Fibroblast of skin of abdomen (primary cell): Measurements from ENCODE around the gene TRAP1. TPM values are rescaled to one million over a fixed set of nuclear protein-coding genes. Genes with fewer than 3 reads are reported as not detected.
A peak's percentile ranks its signal among the peaks of the same experiment; 100 is the strongest.

Source experiments
- DNase-seq: peaks from one replicate; pipeline ENCODE4 v3.0.0-alpha.2; 2013
- polyA plus RNA-seq, 2 experiments: library from polyadenylated mRNA; unstranded; fragments of 120-200 nt; gene quantifications; one replicate each; pipeline ENCODE4 v1.2.1, GENCODE V29; 2013; ENCODE audit not compliant: insufficient read length in 2 of 2

The TRAP1 gene
- 75.7 TPM for polyA plus RNA-seq (2013, experiment 1 of 2; ENCODE audit: insufficient read length)
- polyA plus RNA-seq (2013, experiment 2 of 2; ENCODE audit: insufficient read length) = 76.0 TPM

DNA sequence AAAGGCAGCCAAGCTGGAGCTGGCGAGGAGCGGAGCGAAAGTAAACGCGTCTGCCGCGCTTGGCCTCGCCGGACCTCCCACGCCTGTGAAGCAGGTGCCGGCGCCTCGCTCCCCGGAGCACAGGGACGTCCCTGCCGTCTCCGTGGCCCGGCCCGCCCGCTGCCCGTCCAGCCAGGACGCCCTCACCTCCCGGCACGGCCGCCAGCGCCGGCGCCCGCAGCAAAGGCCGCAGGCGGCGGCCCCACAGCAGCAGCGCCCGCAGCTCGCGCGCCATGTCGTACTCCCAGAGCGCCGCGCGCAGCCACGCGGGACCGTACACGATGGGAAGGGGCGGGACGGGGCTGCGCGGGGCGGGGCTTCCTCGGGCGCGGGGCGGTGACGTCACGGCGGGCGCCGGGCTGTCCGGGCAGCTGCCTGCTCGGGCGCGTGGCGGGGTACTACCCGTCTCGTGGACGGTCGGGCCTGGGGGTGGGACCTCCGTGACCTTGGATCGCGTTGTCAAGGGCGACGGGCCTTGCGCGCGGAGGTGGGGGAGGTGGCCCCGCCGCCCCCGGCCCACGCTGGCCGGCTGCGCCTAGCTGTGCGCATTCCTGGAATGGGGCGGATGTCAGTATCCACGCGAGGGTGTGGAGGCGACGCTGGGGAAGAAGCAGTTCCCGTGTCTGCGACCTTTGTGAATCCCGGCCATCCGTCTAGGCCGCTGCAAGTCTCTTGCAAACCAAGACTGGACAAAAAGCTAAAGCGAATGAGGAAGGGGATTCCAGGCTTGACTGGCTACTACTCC is at the start of gene TRAP1:
Gene TRAP1, minus strand, starts transcription at position 290 of the 784 bp plus-strand sequence. Its CDS starts 16 bp downstream, at position 274.
- peak; percentile 83 for DNase-seq

DNA sequence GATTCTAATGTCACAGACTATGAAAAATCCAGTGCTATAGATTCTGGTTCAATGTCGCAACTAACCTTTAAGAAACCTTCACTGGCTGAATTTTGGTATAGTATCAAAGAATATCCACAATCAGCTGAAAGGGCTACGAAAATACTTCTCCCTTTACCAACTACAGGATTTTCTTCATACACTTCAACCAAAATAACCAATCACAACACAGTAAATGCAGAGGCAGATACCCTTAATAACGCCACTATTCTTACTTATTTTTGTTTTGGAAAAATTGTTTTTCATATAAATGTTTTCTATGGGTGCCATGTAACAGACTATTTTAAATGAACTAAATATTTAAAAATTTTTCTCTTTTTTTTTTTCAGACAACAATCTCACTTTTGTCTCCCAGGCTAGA is 48.9 kb upstream of the TRAP1 start:
- no peak for DNase-seq

DNA sequence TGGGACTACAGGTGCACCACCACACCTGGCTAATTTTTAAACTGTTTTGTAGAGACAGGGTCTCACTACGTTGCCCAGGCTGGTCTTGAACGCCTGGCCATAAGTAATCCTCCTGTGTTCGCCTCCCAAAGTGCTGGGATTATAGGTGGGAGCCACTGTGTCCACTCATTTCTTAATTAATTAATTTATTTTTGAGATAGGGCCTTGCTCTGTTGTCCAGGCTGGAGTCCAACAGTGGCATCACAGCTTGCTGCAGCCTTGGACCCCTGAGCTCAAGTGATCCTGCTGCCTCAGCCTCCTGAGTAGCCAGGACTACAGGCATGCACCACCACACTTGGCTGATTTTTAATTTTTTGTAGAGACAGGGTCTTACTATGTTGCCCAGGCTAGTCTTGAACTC is 47.1 kb upstream of the TRAP1 start:
- no peak for DNase-seq

DNA sequence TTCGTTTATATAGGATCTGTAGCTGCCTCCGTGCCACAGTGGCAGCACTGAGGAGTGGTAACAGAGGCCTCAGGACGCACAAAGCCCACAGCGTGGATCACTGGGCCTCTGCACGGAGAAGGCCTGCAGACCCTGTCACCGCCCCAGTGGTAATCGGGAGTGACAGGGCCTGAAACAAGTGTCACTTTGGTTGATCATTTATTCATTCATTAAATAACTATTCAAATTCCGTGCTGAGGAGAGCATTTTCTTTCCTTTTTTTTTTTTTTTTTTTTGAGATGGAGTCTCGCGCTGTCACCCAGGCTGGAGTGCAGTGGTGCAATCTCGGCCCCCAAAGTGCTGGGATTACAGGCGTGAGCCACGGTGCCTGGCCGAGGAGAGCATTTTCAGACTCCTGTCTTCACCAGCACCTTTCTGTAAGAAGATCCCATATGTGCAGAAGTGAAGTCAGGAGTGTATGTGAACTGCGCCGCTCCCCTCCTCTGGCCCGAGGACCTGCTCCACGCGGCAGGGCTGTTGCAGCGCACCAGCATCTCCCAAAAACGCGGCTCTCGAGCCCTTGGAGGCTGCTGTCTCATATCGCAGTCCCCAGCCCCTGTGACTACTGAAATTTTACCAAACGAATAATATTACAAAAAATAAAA is 44.9 kb upstream of the TRAP1 start:
- DNase-seq = no peak

GRCh38 chr16:3761375-3762106 is 44.2 kb upstream of the TRAP1 start:
- no peak for DNase-seq

- no peak for DNase-seq
Measured at GRCh38 chr16:3760518-3760917, 43.2 kb upstream of the TRAP1 start.

- no peak for DNase-seq
Measured at GRCh38 chr16:3759736-3760135, 42.4 kb upstream of the TRAP1 start.

DNA sequence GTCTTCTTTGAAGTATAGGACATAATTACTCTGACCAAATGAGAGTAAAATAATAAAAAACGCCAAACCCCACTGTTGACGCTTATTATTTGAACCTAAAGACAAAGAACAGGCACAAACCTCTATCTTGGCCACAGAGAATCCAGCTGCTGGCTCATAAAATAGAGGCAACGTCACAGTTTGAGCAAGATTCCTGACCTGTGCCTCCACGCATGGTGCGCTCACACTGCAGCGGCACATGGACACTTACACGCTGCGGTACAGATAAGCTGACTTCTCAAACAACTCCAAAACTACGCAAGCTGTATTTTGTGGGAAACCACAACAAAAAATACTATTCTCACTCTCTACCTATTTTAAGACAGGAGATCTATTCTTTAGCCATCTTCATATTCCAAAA is 38.8 kb upstream of the TRAP1 start:
- DNase-seq = no peak

GRCh38 chr16:3755249-3755648 is 37.9 kb upstream of the TRAP1 start:
- DNase-seq = no peak

DNA sequence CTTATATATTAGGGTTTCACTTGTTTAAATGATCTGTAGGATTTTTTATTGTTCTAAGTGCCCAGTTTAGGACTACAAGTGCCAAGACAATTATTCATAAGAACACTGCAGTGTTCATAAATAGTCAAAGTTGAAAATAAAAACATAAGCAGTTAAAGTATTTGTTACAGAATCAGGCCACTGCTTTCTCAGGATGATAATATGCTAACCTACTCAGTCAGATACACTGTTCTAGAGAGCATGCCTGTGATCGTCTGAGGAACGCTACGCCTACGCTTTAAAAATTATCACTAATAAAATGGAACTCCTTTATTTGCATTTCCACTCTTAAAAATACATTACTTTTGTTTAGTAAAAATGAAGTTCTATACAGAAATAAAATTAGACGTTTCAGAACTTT is 37.4 kb upstream of the TRAP1 start:
- DNase-seq = no peak

DNA sequence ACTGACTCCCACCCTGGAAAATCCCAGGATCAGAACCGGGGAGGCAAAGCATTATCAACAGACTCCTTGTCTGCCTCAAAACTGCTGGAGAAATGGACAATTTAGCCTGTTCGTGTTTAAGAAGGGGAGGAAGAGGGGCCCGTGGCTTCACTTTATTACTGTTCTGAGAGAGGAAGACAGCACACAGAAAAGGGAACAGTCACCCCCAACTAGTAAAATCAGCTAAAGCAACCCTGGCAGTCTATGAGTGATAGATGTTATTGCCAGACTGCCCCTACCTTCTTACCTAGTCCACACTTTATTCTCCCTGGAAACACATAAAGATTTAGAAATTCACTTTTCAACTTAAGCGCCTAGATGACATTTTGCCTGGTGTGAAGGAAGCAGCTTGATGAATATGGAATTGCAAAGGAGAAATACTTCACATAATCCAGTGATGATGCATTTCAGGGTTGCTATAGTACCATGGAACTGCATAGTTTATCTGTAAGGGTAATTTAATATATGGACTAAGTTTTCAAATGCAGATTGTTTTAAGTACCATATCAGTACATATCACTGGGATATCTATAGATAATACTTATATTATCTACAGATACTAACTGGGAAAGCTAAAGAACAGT is 36.9 kb upstream of the TRAP1 start:
- peak; percentile 46 for DNase-seq

GRCh38 chr16:3752984-3753383 is 35.7 kb upstream of the TRAP1 start:
- DNase-seq = no peak

GRCh38 chr16:3751878-3752277 is 34.6 kb upstream of the TRAP1 start:
- DNase-seq = no peak

- no peak for DNase-seq
Measured at GRCh38 chr16:3748307-3748706, 31.0 kb upstream of the TRAP1 start.

DNA sequence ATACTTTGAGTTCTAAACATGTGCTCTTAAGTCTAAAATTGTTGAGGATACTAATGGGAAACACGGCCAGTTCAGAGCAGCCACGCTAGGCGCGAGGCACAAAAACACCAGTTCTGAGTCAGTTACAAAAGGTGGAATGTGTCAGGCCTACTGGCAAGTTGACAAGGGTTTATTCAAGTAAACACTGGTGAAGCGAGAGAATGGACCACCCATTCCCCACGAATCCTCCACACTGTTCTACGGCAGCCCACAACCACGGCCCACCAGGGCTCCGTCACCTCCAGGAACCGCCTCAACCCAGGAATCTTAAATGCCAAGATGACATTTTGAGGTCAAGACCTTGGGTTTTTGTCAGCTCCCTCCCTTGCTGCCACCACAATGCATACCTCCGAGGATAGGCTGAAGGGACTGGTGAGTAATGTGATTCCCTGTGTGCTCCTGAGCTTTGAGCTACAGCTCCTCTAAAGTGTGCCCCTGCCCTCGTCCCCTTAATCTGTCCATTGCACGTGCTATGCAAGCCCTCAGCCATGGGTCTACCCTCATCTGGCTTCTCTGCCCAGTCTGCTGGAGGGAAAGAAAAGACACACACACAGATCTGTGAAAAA is 28.5 kb upstream of the TRAP1 start:
- peak; percentile 25 for DNase-seq

- DNase-seq = no peak
Measured at GRCh38 chr16:3744018-3744417, 26.7 kb upstream of the TRAP1 start.

DNA sequence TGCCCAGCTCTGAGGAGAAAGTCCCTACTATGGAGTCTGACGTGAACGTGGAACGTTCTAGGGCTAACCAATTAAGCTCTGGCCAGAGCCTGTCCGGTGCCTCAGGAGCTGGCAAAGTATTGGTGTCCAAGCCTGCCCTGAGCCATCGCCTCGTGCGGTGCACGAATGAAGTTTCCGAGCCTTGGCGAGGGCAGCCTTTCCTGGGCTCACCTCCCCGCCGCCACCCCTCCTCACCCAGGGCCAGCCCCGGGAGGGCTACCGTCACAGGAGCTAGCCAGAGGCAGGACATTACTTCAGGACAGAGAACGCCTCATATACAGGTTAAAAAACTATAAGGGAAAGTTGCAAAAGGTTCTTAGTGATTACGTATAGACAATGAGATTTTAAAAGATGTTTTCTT is 23.6 kb upstream of the TRAP1 start:
- DNase-seq = no peak

- DNase-seq = no peak
Measured at GRCh38 chr16:3740186-3740585, 22.9 kb upstream of the TRAP1 start.

DNA sequence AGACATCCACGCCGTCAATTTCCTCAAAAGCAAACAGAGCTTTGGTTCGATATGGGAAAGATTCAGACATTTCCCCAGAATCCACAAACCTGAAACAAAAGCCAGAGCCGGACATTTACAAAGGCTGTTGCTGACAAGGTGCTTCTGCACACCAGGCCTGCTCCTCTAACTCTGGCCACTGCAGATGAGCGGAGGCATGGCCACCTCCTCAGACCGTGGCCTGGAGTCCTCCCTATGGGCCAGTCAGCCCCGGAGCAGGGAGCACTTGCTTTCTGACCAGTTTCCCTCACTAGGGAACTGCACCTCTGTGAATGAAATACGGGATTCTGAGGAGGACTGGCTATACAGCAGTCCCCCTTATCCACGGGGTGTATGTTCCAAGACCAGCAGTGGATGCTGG is 22.3 kb upstream of the TRAP1 start:
- no peak for DNase-seq

- no peak for DNase-seq
Measured at GRCh38 chr16:3738541-3738940, 21.2 kb upstream of the TRAP1 start.

DNA sequence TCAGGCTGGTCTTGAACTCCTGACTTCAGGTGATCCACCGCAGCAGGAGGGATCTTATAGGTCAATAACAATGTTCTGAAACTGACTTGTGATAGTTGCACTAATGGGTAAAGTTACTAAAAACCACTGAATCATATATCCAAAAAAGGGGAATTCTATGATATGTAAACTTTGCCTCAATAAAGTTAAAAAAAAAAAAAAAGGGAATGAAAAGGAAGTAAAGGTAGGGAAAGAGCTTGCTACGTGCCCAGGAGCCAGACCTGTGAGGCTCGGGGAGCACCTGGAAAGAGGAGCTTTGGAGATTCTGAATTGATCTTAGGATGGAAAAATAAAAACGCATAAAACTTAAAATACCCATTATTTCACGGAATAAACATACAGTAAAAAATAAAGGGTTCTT is 20.8 kb upstream of the TRAP1 start:
- DNase-seq = no peak

- no peak for DNase-seq
Measured at GRCh38 chr16:3737181-3737580, 19.9 kb upstream of the TRAP1 start.

DNA sequence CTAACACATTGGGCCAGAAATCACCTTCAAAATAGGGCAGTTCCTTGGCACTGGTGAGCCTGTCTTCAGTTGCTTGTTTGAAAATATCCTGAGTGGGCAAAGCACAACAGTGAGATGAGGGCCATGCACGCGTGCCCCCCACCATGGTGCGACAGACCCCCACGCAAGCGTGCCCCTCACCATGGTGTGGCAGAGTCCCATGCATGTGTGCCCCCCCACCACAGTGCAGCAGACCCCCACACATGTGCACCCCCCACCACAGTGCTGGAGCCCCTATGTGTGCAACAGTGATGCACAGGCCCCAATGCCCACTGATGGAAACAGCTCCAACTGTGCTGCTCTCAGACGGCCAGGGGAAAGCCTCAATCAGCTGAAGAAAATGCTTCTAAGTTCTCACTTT is 18.8 kb upstream of the TRAP1 start:
- no peak for DNase-seq
